Stimulated activated CD4-positive, alpha-beta T cell treated with anti-CD3 and anti-CD28 coated beads, Interleukin-4, amount 100 ng/mL, for 24 hours (primary cell): ENCODE data around the gene C3orf33.

Experiments
- DNase-seq: peaks from one replicate; pipeline ENCODE4 v3.0.0-alpha.2; 2020

Gene C3orf33

GRCh38 chr3:155739154-155739553, 66.9 kb downstream of the C3orf33 start:
- no peak for DNase-seq

- DNase-seq, result no peak
Observed at GRCh38 chr3:155738580-155739076, 67.5 kb downstream of the C3orf33 start.

DNA sequence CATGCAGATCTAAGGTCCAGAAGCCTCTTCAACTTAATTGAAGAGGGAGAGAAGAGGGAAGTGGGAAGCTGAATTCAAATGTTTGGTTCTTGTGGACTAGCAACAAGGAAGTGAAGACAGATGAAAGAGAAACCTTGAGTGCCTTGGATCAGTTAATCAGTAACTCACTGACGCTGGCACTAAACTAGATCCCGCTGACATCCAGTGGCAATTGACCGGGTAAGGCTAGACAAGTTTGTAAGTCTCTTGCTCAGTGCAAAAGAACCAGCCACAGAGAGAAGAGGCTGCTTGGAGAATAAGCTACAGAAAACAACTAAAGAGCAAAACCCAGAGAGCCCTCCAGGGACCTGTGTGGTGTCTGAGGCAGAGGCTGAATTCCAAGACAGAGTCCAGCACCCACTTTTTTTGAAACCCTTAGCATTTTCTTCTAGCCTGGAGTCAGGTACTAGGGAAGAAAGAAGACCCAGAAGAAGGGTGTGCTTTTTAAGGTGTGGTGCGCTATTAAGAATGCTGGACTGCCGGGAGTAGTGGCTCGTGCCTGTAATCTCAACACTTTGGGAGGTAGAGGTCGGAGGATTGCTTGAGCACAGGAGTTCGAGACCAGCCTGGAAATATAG, 68.1 kb downstream of the C3orf33 start:
- no peak for DNase-seq

GRCh38 chr3:155736381-155736780, 69.7 kb downstream of the C3orf33 start:
- DNase-seq, result no peak

DNA sequence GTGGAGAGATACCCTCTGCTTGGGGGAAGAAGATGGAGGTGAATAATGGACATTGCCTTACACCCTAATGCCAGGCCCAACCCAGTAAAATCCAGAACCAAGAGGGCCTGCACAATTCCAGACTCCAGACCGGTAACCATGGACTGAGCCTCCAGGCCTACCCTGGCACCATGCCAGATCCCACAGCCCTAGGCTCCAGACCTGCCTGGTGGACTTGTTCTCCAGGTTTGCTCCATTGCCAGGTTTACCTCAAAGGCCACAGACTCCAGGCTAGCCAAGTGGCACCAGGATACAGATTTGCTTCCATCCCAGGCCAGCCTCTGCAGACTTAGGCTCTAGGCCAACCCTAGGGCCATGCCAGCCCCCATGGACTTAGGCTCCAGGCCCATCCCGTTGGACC, 75.2 kb downstream of the C3orf33 start:
- no peak for DNase-seq

GRCh38 chr3:155727836-155728235, 78.2 kb downstream of the C3orf33 start:
- DNase-seq, result no peak

GRCh38 chr3:155714295-155714718, 91.8 kb downstream of the C3orf33 start:
- DNase-seq, result no peak
